ENCODE results near the gene HOOK2.
"Not testable (repeated sequence)": the region's sequence is repeated elsewhere in the genome, so short reads cannot be mapped to it uniquely, and the experiment has no call there.

The HOOK2 gene, protein sequence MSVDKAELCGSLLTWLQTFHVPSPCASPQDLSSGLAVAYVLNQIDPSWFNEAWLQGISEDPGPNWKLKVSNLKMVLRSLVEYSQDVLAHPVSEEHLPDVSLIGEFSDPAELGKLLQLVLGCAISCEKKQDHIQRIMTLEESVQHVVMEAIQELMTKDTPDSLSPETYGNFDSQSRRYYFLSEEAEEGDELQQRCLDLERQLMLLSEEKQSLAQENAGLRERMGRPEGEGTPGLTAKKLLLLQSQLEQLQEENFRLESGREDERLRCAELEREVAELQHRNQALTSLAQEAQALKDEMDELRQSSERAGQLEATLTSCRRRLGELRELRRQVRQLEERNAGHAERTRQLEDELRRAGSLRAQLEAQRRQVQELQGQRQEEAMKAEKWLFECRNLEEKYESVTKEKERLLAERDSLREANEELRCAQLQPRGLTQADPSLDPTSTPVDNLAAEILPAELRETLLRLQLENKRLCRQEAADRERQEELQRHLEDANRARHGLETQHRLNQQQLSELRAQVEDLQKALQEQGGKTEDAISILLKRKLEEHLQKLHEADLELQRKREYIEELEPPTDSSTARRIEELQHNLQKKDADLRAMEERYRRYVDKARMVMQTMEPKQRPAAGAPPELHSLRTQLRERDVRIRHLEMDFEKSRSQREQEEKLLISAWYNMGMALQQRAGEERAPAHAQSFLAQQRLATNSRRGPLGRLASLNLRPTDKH

DNA sequence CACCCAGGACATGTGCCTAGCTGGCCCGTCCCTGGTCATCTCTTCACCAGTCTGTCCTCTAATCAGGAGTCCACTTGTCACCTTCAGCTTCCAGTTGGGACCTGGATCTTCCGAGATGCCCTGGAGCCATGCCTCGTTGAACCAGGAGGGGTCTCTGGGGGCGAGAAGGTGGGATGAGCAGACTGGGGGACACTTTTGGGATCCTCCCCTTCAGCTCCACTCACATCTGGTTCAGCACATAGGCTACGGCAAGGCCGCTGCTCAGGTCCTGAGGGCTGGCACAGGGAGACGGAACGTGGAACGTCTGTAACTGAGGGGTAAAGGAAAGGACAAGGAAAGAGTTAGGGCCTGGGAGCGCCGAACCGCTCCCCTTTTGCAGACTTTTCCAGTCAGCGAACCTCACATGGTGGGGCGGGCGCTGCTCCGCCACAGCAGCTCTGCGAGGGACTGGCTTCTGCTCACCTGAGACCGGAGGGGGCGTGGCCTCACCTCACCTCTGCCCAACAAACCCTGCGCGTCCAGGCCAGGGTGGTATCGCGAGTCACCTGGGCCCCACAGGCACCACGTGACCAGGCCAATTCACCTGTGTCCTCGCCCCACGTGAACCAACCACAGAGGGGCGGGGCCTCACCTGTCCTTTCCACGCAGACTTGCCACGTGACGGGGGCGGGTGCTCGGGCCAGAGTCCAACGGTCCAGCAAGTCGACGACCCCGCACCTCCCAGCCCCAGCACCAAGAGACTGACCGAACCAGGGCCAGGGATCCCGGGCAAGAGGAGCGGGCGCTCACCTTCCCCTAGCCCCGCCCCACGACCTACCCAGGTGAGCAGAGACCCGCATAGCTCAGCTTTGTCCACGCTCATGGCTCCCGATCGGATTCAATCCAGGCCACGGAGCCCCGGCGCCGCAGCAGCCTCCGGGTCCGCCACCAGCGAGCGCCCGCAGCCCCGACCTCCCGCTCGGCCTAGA is at the start of gene HOOK2:
Gene HOOK2 (minus strand): TSS at position 965 of the 968 bp plus-strand sequence. CDS start 103 bp downstream, at position 862.
- peak; percentile 65 for ATAC-seq (ENCODE audit: low read depth)
- Histone ChIP-seq H3K27ac (ENCODE audit: poor library complexity, severe bottlenecking) (peak within 1 kb of the TSS; percentile 92), H3K4me3 (ENCODE audit: severe bottlenecking) (peak within 1 kb of the TSS; percentile 85), H3K9me3 (ENCODE audit: severe bottlenecking) (no peaks in the 10 kb centered on the region), H3K36me3 (ENCODE audit: low read depth) (peaks cover 19% of the 10 kb centered on the region), H3K27me3 (ENCODE audit: insufficient read depth, poor library complexity, severe bottlenecking) (no peaks in the 10 kb centered on the region), H3K4me1 (ENCODE audit: insufficient read depth, poor library complexity, severe bottlenecking) (peaks cover 7% of the 10 kb centered on the region)
- TF ChIP-seq, protein P1, sequence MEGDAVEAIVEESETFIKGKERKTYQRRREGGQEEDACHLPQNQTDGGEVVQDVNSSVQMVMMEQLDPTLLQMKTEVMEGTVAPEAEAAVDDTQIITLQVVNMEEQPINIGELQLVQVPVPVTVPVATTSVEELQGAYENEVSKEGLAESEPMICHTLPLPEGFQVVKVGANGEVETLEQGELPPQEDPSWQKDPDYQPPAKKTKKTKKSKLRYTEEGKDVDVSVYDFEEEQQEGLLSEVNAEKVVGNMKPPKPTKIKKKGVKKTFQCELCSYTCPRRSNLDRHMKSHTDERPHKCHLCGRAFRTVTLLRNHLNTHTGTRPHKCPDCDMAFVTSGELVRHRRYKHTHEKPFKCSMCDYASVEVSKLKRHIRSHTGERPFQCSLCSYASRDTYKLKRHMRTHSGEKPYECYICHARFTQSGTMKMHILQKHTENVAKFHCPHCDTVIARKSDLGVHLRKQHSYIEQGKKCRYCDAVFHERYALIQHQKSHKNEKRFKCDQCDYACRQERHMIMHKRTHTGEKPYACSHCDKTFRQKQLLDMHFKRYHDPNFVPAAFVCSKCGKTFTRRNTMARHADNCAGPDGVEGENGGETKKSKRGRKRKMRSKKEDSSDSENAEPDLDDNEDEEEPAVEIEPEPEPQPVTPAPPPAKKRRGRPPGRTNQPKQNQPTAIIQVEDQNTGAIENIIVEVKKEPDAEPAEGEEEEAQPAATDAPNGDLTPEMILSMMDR (IDR thresholded peaks at IDR 0.05; ENCODE audit: poor library complexity, severe bottlenecking): no peak
- DNase-seq (ENCODE audit: low spot score): peak; percentile 99

DNA sequence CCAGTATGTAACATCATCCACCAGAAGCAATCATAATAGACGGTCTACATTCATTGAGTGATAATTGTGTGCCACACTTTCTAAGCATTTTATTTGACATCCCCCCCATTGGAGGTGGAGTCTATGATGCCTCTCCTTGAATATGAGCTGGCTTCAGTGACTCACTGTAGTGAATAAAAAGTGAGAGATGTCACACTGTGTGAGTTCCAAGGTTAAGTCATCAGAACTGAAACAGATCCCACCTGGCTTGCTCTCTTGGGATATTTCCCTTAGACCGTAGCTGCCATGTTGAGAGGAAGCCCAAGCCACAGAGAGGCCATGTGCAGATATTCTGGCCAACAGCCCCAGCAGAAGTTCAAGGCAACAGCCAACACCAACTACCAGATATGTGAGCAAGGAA is 46.4 kb upstream of the HOOK2 start:
- Histone ChIP-seq H3K4me1 (ENCODE audit: insufficient read depth, poor library complexity, severe bottlenecking) (no peaks in the 10 kb centered on the region), H3K4me3 (ENCODE audit: severe bottlenecking) (no peak overlapping the region), H3K9me3 (ENCODE audit: severe bottlenecking) (no peaks in the 10 kb centered on the region), H3K36me3 (ENCODE audit: low read depth) (no peaks in the 10 kb centered on the region), H3K27ac (ENCODE audit: poor library complexity, severe bottlenecking) (no peak overlapping the region), H3K27me3 (ENCODE audit: insufficient read depth, poor library complexity, severe bottlenecking) (no peaks in the 10 kb centered on the region)
- TF ChIP-seq, protein P1 (IDR thresholded peaks at IDR 0.05; ENCODE audit: poor library complexity, severe bottlenecking): no peak
- ATAC-seq (ENCODE audit: low read depth): peak; percentile 34; the same call in 1 of the 3 replicates
- no peak for DNase-seq (ENCODE audit: low spot score)

DNA sequence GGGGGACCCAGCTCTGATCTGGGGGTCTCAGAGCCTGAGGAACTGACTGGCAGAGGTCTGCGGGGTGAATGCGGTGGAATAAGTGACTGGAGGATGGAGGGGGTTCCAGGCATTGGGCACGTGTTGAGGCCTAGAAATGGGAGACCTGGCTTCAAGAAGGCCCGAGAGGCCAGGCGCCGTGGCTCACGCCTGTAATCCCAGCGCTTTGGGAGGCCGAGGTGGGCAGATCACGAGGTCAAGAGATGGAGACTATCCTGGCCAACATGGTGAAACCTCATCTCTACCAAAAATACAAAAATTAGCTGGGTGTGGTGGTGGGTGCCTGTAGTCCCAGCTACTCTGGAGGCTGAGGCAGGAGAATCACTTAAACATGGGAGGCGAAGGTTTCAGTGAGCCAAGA is 42.5 kb upstream of the HOOK2 start:
- H3K9me3 ChIP-seq (ENCODE audit: severe bottlenecking); H3K4me1 ChIP-seq (ENCODE audit: insufficient read depth, poor library complexity, severe bottlenecking); H3K27ac ChIP-seq (ENCODE audit: poor library complexity, severe bottlenecking); H3K27me3 ChIP-seq (ENCODE audit: insufficient read depth, poor library complexity, severe bottlenecking); DNase-seq (ENCODE audit: low spot score); ATAC-seq (ENCODE audit: low read depth); H3K4me3 ChIP-seq (ENCODE audit: severe bottlenecking): not testable (repeated sequence)
- peaks cover 15% of the 10 kb centered on the region for H3K36me3 ChIP-seq (ENCODE audit: low read depth)

DNA sequence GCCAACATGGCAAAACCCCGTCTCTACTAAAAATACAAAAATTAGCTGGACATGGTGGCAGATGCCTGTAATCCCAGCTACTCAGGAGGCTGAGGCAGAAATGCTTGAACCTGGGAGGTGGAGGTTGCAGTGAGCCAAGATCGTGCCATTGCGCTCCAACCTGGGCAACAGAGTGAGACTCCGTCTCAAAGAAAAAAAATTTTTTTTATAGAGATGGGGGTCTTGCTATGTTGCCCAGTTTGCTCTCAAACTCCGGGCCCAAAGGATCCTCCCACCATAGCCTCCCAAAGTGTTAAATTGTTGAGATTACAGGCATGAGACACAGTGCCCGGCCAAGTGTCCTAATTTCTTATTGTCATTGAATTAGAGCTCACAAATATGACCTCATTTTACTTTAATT is 41.8 kb upstream of the HOOK2 start:
- peaks cover 20% of the 10 kb centered on the region for H3K36me3 ChIP-seq (ENCODE audit: low read depth)
- H3K4me1 ChIP-seq (ENCODE audit: insufficient read depth, poor library complexity, severe bottlenecking); H3K27me3 ChIP-seq (ENCODE audit: insufficient read depth, poor library complexity, severe bottlenecking); H3K9me3 ChIP-seq (ENCODE audit: severe bottlenecking); ATAC-seq (ENCODE audit: low read depth); H3K4me3 ChIP-seq (ENCODE audit: severe bottlenecking); DNase-seq (ENCODE audit: low spot score); H3K27ac ChIP-seq (ENCODE audit: poor library complexity, severe bottlenecking): not testable (repeated sequence)

DNA sequence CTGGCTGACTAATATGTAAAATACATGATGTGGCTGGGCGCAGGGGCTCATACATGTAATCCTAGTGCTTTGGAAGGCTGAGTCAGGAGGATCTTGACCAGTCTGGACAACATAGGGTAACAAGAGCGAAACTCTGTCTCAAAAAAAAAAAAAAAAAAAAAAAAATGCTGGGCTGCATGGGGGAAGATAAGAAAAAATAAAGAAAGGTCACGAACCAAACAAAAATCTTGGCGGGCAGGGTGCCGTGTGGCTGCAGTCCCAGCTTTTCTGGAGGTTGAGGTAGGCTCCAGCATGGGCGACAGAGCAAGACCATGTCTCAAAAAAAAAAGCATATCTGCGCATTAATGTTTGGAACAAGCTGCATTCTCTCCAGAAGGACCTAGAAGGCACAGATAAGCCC is 39.7 kb upstream of the HOOK2 start:
- no peak for ATAC-seq (ENCODE audit: low read depth)
- H3K9me3 ChIP-seq (ENCODE audit: severe bottlenecking): no peaks in the 10 kb centered on the region
- DNase-seq (ENCODE audit: low spot score): no peak

More for the DNA sequence above, 39.7 kb upstream of the HOOK2 start:
- Histone ChIP-seq H3K4me1 (ENCODE audit: insufficient read depth, poor library complexity, severe bottlenecking) (no peaks in the 10 kb centered on the region), H3K27ac (ENCODE audit: poor library complexity, severe bottlenecking) (no peak overlapping the region), H3K4me3 (ENCODE audit: severe bottlenecking) (no peak overlapping the region), H3K36me3 (ENCODE audit: low read depth) (peaks cover 39% of the 10 kb centered on the region), H3K27me3 (ENCODE audit: insufficient read depth, poor library complexity, severe bottlenecking) (no peaks in the 10 kb centered on the region)
- TF ChIP-seq, protein P1 (IDR thresholded peaks at IDR 0.05; ENCODE audit: poor library complexity, severe bottlenecking): no peak

Data from RWPE2 (cell line).